ENCODE data around the gene HS3ST2.

DNA sequence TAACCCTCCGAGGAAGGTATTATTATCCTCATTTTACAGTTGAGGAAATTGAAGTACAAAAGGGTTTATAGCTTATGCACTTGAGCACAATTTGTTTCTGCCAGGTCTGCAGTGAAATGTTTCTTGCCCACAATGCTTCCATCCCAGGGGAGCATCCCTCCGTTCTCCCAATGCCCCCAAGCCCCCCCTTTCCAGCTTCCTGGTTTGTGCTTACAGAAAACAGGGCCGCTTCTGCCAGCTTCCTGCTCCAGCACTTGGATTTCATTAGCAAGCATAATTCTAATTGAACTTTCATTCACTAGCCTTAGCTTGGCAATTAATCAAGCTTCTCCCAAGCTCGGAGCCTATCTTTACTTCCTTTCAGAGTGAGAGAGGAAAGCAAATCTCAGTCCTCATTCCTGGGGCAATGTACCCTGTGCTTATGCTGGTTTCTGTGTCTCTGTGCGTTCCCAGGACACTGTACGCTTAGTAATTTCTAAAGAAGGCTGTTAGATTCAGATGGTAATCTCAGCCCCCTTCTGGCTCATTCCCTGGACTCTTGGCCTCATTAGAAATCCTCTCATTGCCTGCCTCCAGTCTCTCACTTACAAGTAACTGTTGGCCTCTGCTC lies 141.6 kb downstream of the HS3ST2 start:
- no peak for TF ChIP-seq POLR2AphosphoS5 (IDR thresholded peaks at IDR 0.05)
- TF ChIP-seq, protein P1, sequence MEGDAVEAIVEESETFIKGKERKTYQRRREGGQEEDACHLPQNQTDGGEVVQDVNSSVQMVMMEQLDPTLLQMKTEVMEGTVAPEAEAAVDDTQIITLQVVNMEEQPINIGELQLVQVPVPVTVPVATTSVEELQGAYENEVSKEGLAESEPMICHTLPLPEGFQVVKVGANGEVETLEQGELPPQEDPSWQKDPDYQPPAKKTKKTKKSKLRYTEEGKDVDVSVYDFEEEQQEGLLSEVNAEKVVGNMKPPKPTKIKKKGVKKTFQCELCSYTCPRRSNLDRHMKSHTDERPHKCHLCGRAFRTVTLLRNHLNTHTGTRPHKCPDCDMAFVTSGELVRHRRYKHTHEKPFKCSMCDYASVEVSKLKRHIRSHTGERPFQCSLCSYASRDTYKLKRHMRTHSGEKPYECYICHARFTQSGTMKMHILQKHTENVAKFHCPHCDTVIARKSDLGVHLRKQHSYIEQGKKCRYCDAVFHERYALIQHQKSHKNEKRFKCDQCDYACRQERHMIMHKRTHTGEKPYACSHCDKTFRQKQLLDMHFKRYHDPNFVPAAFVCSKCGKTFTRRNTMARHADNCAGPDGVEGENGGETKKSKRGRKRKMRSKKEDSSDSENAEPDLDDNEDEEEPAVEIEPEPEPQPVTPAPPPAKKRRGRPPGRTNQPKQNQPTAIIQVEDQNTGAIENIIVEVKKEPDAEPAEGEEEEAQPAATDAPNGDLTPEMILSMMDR (IDR thresholded peaks at IDR 0.05), result no peak

Data from esophagus muscularis mucosa (tissue), 3 donors.